NCI-H1105 treated with DMSO at 0.1 percent for 48 hours (cell line): Measurements from ENCODE around the gene ARHGAP23.
"Not testable (repeated sequence)": the region's sequence is repeated elsewhere in the genome, so short reads cannot be mapped to it uniquely, and the experiment has no call there.

Source experiments
- DNase-seq: peaks from one replicate; lab custom pipeline; 2025; lab: John Stamatoyannopoulos, UW

ARHGAP23 gene

DNA sequence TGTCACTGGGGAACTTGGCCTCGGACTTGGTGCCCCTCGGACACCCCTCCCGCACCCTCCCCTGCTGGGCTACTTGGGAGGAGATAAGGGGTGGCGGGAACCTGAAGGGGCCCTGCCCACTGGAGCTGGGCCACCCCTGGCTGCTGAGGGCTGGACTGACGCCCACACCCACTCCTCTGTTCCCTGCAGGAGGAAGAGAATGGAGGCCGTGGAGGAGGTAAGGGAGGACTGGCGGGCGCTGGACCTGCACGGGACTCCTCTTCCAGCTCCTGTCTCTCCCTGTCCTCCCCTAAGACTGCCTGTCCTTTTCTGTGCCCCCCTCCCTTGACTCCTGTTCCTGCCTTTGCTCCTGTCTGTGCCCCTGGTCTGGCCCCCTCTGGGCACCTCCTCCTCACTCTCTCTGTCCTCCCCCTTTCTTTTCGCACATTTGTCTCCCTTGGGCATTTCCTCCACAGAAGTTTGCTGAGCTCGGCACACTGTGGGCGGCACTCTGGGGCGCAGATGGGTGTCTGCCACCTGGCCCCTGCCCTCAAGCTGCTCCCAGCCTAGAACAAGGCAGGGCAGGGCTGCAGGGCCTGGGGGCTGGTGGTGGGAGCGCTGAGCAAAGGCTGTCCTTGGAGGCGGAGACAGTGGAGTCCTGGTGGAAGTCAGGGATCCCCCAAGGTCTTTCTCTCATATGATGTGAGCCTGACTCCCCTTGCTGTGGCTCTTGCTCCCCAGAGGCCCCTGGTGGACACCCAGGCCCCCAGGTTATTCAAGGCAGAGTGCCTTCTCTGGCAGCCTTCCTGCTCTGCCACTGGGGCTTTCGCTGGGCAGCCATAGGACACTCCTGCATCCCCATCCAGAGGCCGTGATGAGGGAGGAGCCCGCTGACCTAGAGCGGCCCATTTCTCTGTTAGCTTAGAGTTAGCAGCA lies 32.7 kb downstream of the ARHGAP23 start:
- no peak for DNase-seq

DNA sequence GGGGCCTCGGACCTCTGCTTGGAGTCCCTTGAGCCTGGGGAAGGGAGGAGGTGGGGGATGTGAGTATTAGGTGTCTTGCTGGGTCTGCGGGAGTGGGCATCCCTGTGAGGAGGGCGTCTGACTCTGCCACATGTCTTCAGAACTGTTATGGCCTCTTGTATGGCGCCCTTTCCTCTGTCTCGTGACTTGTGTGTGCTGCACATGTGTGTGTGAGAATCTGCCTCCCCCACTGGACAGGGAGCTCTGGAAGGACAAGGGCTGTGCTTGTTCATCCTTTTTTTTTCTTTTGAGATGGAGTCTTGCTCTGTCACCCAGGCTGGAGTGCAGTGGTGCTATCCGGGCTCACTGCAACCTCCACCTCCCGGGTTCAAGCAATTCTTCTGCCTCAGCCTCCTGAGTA lies 33.4 kb downstream of the ARHGAP23 start:
- DNase-seq: no peak

DNA sequence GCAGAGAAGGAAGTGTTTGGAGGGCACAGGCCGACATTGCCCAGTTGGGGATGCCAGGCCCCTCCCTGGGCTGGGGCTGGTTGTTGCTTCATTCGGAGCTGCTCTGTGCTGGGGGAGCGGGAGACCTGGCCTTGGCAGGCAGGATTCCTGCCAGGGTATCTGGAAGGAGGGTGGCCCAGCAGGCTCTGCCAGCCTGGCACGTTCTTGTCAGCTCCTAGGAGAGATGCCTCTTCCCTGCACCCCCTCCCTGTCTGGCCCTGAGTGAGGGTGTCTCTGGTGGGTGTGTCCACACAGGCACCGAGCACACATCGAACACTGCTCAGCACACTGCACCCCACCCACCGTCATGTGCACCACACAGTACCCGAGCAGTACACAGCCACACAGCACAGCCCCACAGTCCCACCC lies 35.2 kb downstream of the ARHGAP23 start:
- DNase-seq: no peak

DNA sequence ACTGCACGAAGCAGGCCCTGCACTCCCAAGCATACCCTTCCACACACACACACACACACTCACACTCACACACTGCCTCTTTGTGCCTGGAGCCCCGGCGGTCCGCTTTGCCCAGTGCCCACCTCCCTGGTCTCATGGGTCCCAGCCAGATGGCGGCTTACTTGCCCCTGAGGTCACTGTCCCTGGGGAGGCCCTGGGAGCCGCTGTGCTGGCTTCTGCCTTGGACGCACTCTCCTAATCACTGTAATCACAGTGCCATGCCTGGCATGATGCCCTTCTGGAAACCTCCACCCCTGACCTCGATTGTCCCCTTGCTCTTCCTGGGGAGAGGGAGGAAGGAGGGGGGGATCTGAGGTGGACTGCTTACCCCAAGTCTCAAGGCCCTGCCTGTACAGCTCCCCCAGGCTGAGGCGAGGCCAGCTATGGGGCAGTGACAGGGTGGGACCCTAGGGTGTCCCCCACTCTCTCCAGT lies 36.0 kb downstream of the ARHGAP23 start:
- no peak for DNase-seq

DNA sequence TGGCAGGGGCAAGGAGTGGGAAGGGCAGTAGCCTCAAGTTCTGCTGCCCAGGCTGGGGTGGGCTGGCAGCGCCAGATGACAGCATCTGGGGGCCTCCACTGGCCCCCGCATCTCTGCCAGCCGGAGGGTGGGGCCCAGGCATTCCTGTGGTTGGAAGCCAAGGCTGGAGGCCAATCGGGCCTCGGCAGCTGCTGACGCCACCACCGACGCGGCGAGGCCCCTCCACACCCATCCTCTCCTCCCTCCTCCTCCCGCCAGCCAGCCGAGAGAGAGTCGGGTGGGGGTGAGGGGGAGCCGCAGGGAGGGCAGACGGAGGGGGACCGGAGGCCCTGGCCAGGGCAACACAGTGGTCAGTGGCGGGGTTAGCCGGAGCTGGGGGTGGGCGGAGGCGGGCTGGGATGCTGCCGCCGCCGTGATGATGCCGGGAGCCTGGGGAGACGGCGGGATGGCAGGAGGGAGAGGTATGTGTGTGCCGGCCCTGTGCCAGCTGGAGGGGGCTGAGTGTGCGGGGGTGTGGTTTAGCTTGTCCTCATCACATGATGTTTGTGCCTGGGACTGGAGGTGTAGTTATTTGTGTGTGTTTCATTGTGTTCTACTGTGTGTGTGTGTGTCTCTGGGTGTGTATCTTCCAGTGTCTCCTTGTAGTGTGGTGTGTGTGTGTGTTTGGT lies 36.6 kb downstream of the ARHGAP23 start:
- DNase-seq: peak; percentile 47

DNA sequence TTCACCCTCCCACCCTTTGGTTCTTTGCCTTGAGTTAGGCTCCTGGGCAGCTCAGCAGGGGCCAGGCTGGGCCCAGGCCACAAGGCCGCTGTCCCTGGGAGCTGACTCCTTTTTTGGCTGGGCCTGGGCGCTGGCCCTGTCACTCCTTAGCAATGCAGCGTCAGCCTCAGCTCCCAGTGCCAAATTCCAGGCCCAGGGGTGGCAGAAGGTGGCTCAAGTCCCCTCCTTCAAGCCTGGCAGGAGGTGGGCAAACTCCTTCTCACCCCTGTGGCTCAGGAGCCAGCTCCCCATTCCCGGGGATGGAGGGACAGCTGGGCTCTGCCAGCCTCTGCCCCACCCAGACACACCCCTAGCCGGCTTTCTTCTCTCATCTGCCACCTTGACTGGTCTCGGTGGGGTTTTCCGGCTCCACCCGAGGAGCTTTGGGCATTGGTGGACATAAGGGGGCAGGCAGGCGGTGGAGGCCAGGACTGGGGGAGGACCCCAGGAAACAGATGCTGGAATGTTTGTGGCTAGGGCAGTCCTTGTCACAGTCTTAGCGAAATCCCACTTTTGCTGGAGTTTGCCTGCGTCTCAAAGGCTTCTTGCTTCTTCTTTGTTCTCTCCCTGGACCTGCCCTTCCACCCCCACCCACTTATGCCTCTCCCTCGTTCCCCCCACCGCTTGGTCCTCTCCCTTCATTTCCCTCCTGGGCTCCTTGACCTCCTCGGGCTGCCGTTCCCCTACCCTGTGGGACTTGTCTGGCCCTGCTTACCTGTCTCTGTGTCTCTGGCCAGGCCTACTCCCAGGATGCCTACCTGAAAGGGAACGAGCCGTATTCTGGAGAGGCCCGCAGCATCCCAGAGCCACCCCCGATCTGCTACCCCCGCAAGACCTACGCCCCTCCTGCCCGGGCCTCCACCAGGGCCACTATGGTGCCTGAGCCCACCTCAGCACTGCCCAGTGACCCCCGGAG lies 37.4 kb downstream of the ARHGAP23 start:
- DNase-seq: no peak

DNA sequence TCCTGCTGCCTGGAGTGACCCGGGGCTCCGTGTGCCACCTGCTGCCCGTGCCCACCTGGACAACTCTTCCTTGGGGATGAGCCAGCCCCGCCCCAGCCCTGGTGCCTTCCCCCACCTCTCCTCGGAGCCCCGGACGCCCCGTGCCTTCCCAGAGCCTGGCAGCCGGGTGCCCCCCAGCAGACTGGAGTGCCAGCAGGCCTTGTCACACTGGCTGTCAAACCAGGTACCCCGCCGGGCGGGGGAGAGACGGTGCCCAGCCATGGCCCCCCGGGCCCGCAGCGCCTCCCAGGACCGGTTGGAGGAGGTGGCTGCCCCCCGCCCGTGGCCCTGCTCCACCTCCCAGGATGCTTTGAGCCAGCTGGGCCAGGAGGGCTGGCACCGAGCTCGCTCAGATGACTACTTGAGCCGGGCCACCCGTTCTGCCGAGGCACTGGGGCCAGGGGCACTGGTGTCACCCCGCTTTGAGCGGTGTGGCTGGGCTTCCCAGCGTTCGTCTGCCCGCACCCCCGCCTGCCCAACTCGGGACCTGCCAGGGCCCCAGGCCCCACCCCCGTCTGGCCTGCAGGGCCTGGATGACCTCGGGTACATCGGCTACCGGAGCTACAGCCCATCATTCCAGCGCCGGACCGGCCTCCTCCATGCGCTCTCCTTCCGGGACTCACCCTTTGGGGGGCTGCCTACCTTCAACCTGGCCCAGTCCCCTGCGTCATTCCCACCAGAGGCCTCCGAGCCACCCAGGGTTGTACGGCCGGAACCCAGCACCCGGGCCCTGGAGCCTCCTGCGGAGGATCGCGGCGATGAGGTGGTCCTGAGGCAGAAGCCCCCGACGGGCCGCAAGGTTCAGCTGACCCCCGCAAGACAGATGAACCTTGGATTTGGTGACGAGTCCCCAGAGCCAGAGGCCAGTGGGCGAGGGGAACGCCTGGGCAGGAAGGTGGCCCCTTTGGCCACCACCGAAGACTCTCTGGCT lies 38.4 kb downstream of the ARHGAP23 start:
- no peak for DNase-seq

DNA sequence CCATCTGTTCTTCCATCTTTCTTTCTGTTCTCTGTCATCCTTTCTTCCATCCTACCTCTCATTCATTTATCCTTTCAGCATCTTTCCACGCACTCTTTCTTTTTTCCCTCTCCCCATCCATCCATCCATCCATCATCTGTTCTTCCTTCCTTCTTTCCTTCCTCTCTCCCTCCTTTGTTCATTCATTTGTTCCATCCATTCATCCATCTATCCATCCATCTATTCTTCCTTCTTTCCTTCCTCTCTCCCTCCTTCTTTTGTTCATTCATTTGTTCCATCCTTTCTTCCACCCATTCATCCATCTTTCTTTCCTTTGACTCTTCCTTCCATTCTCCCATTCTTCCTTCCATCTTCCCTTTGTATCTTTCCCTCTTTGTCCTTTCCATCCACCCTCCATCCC lies 39.2 kb downstream of the ARHGAP23 start:
- no peak for DNase-seq

DNA sequence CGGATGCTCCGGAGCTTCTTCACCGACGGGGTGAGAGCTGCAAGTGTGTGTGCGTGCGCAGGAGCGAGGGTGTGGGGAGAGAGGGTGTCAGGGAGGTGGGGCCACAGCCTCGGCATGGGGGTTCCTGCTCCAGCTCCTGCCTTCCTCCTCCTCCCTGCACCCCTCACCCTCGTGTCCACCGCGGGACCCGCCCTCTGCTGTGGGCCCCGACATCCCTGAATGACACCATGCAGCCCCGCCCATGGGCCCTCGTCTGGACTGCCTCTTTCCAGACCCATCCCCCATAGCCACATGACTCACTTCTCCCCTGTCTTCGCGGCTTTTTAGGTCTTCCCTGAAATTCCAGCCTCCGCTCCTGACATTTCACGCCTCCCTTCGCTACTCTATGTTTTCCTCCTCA lies 41.6 kb downstream of the ARHGAP23 start:
- DNase-seq: no peak

DNA sequence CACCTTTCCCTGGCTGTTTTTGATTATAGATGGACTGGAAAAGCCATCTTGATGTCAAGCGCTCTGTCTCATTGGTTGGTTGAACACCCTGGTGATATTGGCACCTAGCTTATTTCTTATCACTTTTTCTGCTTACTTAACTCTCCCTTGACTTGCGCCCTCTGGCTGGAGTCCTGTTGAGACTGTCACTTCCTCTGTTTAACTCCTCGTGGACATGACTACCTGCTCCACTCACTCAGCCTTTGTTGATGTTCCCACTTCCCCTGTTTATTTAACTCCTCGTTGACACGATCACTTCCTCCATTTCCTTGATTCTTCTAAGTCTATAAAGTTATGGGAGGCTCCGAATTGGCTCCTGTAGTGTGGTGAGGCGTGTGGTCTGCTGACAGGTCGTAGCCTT lies 43.0 kb downstream of the ARHGAP23 start:
- not testable (repeated sequence) for DNase-seq

DNA sequence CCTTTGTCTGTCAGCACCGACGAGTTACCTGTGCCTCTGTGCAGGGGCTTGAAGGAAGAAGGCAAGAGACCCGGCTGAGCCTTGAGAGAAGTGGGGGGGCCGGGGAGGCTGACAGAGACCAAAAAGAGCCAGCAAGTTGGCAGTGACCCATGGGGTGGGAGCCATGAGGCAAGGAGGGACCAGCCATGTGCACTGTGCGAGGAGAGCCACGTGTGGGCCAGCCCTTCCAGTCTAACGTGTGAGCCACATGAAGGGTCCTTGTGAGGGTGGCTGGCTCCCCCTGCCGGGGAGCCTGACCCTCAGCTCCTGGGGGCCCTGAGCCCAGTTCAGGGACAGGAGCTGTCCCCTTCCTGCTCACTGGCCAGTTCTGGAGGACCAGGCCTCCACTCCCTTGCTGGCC lies 46.4 kb downstream of the ARHGAP23 start:
- peak; percentile 1 for DNase-seq

DNA sequence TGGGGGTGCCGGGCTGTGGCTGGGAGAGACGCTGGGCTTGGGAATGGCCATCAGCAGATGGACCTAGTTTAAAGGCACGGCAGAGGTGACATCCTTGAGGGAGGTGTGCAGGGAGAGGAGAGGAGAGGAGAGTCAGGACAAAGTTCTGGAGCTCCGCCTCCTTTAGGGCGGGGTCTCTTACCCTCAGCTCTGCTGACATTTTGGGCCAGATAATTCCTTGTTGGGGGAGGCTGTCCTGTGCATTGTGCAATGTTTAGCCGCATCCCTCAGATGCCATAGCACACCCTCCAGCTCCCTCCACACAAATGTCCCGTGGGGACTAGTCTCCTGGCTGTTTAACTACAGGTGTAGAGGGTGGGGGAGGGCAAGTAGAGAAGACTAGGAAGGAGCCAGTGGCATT lies 48.3 kb downstream of the ARHGAP23 start:
- DNase-seq: no peak

DNA sequence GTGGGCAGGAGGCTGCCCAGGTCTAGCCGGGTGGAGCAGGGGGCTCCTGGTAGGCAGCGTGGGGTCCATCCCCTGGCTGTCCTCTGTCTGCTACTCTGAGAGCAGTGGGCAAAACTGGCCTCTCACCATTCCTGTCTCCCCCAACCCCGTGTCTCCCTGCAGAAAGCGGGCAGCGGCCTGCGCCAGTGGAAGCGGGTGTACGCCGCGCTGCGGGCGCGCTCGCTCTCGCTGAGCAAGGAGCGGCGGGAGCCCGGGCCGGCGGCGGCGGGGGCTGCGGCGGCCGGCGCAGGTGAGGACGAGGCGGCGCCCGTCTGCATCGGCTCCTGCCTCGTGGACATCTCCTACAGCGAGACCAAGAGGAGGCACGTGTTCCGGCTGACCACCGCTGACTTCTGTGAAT lies 49.2 kb downstream of the ARHGAP23 start:
- not testable (repeated sequence) for DNase-seq

DNA sequence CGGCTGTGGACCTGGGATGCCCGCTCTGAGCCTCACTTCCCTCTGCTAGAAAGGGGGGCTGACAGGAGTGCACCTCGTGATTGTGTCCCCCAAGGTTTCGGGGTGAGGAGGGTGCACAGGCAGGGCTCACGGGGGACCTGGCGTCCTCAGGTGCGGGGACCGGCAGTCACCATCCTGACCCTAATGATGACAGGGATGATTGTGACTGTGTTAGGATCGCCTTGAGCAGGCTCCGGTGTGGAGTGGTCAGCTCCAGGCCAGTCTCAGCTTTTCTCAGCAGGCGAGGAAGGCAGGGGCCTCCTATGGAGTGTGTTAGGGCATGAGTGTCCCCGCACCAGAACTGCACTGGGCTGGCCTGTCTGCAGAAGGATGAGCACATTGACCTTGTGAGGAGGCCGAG lies 49.7 kb downstream of the ARHGAP23 start:
- not testable (repeated sequence) for DNase-seq

DNA sequence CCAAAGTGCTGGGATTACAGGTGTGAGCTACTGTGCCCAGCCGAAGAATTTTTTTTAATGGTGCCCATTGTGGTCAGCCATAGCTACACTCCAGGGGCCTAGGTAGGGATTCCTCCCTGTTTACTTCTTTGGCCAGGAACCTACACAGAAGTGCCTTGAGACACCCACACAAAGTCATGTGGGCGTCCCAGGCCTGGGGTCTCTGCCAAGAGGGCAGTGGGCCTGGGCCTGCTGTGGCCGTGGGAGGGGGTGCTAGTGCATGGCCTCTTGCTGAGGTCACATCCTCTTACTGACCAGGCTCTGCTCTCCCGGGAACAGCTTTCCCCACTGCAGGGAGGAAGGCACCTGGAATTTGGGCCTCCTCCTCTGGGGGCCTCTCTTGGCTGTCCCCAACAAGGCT lies 50.4 kb downstream of the ARHGAP23 start:
- not testable (repeated sequence) for DNase-seq

DNA sequence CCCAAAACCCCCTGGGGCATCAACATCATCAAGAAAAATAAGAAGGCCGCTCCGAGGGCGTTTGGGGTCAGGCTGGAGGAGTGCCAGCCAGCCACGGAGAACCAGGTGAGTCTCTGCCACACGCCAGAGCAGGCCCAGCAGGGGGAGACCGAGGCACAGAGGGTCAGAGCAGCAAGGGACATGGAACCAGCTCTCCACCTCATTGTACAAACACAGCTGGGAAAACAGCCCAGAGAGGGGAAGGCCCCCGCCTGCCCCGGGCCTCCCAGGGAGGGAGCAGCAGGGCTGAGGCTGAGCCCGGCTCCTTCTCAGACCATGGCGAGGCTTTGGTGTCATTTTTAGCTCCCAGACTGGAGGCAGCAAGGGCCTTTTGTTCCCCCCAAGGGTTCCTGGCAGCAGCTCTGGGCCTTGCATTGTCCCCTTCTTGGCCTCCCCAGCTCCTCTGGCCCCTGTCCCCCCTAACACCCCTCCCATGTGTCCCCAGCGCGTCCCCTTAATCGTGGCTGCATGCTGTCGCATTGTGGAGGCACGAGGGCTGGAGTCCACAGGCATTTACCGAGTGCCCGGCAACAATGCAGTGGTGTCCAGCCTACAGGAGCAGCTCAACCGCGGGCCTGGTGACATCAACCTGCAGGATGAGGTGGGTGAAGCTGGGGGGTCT lies 53.9 kb downstream of the ARHGAP23 start:
- not testable (repeated sequence) for DNase-seq

DNA sequence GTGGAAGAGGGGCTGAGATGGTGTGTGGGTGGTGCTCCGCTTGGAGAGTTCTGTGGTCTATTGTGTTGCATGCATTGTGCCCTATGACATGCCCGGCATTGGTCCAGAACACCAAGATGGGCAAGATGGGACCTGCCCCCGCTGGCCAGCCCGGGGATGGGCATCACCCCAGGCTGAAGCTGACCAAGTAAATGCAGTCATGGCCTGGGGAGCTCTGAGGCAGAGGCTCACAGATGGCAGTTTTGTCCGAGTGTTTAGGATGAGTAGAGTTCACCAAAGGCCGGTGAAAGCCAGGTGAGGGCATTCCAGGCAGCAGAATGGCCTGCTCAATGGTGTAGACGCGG lies 54.4 kb downstream of the ARHGAP23 start:
- DNase-seq: not testable (repeated sequence)

DNA sequence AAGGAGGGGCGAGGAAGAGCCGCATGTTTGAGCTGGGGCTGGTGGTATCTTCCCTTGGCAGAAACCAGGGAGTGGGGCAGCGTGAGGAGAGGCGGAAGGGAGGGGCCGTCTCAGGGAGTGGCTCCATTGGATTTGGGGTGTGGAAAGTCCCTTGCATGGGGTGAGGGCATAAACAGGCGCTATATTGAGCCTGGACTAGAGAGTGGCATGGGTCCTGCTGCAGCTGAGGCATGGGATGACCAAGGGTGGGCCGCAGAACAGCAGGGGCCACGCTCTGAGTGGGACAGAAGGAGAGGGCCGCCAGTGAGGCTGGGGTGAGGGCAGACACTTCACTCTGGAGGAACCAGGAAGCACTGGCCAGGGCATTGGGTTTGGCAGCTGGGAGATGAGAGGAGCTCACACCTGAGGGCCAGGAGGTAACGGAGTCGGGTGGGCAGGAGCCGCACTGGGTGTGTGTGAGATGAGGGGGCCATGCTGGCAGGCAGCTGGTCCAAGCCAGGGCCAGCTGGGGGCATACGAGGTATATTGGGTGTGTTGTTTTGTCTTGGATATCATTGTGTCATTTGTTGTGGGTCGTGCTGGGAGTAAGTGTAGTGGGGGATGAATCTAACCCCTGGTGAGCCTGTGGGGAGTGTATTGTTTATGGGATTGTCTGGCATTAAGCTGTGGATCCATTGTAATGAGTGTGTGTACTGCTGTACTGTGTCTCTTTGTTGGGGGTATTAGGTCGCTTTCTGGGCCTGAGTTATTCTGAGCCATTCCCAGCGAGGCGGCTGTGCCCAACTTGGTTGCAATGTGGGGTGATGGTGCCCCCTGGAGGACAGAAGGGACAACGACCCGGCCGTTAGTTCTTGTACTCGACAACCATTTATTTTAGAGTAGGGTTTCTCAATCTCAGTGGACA lies 56.2 kb downstream of the ARHGAP23 start:
- peak; percentile 51 for DNase-seq

DNA sequence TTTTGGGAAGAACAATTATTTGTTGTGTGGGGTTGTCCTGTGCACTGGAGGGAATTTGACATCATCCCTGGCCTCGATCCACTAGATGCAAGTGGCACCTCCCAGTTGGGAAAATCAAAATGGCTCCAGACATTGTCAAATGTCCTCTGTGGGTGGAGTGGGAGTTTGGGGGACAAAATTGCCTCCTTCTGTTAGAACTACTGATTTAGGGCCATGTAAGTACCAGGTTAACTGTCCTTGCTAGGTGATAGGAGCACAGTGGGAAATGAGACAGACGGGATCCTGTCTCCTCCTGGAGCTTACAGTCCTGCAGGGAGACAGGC lies 56.8 kb downstream of the ARHGAP23 start:
- no peak for DNase-seq
